NCI-H446 (cell line): Measurements from ENCODE around the gene NUAK2.

Experiments used
- DNase-seq, 2 experiments: peaks; one replicate each; lab custom pipeline; 2025; lab: John Stamatoyannopoulos, UW

Gene NUAK2

DNA sequence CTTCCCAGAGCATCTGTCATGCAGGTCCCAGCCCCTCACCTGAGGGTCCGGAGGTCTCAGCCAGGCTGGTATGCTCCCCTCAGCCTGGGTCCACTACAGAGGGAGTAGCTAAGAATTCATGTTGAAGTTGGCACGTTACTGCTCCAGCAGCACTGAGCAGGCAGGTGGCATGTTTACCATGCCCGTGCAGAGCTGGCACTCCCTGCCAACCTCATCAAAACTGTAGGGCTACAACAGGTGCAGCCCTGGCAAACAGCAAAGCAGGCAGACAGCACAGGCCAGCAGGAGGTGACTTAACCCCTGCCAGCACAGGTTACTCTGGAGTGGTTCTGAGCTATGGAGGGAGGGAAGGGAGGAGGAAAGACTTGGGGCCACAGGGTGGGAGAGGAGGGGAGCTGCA lies 46.4 kb downstream of the NUAK2 start:
- DNase-seq: no peak

DNA sequence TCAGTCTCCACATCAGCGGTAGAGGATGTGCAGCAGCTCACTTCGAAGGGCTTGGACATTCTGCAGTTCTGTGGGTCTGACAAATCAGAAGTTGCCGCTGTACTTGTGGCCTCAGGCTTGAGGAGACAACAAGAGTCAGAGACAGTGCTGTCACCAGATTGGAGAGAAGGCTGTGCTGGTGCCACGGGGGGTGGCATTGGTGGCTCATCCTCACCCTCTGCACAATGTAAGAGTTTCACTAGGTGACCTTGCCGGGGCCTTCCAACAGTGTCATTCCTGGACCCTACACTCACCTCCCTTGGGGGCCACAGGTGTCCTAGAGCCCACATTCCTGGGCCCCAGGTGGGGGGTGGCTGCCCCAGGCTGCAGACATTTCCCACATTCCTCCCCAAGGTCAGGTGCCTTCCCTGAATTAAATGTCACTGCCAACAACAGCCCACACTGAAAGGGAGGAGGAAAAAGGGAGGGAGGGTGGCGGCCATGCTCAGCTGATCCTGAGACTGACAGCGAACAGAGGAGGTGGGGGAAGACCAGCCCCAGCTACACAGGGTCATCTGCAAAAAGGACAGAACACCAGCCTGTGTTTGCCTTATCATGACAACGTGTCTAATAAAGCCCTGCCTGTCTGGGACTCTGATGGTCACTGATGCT lies 47.4 kb downstream of the NUAK2 start:
- no peak for DNase-seq

DNA sequence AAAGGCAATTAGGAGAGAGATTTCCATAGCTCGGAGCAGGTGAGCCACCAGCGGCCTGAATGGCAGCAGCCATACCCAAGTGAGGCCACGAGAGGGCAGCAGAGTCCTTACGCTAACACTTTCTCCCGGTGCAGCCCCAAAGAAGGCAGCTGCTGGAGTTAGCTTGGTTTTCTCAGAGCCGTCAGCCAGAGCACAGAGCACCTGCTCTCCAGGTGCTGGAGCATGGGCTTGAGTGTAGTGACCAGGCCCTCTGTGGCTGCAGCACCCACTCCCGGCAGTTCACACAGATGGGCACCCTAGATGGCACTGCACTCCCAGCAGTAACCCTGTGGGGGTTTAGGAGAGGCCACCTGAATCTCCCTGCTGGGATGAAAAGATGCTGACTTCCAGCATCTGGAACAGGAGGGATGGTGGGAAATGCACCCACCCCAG lies 48.0 kb downstream of the NUAK2 start:
- DNase-seq: peak; percentile 66 to 88

DNA sequence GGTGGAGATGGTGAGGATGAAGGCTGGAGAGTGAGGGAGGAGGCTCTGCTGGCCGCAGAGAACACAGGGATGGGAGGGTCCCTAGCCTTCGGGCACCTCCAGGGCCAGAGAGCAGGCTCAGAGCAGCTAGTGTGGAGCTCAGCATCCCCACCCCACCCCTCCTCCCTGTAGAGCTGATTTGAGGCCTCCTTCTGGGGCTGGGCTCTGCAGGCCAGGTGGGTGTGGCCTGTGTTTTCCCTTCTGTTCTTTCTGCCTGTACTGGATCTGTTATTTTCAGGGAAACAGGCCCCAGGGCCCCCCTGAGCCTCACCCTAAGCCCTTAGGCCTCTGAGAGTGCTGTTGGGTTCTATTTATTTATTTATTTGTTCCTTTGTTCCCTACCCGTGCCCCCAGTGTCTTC lies 49.0 kb downstream of the NUAK2 start:
- DNase-seq: no peak

DNA sequence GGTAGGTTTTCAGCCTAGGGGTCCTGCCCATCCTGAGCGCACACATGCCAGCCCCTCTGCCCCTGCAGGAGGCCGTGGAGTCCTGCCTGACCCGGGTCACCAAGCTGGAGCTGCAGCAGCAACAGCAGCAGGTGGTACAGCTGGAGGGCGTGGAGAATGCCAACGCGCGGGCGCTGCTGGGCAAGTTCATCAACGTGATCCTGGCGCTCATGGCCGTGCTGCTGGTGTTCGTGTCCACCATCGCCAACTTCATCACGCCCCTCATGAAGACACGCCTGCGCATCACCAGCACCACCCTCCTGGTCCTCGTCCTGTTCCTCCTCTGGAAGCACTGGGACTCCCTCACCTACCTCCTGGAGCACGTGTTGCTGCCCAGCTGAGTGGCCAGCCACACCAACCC lies 49.8 kb downstream of the NUAK2 start:
- DNase-seq: no peak

DNA sequence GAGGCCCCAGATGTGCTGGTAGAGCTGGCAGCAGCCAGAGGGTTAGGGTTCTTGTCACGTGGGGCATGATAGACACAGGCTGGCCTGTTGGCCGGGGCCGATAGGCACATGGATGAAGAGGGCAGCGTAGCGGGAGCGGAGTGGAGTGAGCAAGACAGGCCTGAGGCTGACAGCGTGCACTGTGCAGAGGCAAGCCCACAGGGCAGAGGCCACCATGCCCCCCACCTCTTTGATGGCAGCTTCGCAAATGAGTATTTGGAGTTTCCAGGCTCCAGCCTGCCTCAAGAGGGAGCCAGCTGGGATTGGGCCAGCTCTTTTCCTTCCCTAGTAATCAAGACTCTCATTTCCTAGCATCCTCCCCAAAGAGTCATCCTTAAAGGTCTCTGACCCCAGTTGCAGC lies 50.3 kb downstream of the NUAK2 start:
- peak in 1 of 2 experiments; percentile 33 for DNase-seq

DNA sequence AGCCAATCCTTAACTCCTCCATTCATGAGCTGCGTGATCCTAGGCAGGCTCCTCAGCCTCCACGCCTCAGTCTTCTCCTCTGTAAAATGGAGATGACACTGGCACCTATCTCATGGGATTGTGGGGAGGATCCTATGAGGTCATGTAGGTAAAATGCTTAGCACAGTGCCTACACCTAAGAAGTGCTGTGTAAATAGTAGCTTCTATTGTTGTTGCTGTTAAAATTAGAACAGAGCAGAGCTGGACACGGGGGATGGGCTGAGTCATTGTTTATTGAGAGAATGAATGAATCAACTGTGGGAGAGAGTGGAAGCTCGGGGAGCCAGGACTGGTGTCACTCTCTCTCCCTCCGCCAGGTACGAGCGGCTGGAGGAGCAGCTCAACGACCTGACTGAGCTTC lies 50.8 kb downstream of the NUAK2 start:
- DNase-seq: no peak

DNA sequence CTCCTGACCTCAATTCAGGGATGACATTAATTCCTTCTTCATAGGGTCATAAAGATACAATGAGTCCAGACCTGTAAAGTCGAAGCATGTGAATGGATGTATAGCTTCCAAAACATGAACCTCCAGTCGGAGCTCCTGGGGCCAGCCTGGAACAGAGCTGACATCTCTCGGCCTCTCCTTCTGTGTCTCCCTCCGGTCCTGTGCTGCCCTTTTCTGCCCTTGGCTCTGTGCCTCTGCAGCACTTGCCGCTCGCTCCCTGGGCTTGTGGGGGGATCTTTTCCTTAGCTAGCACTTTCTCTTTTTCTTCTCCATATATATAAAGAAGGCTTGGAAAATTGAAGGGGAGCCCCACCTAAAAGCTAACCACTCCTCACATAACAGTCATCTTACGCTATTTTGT lies 51.3 kb downstream of the NUAK2 start:
- no peak for DNase-seq

DNA sequence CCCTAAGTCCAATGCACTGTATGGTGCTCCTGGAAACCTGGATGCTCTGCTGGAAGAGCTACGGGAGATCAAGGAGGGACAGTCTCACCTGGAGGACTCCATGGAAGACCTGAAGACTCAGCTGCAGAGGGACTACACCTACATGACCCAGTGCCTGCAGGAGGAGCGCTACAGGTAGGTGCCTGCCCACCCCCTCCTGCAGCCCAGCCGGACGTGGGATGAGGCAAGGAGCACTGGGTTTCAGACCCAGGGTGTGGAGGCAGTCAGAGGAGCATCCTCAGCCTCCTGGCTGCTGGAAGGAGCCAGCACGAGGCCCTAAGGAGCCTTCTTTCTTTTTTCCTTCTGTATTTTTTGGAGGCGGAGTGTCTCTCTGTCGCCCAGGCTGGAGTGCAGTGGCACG lies 51.8 kb downstream of the NUAK2 start:
- DNase-seq: no peak

DNA sequence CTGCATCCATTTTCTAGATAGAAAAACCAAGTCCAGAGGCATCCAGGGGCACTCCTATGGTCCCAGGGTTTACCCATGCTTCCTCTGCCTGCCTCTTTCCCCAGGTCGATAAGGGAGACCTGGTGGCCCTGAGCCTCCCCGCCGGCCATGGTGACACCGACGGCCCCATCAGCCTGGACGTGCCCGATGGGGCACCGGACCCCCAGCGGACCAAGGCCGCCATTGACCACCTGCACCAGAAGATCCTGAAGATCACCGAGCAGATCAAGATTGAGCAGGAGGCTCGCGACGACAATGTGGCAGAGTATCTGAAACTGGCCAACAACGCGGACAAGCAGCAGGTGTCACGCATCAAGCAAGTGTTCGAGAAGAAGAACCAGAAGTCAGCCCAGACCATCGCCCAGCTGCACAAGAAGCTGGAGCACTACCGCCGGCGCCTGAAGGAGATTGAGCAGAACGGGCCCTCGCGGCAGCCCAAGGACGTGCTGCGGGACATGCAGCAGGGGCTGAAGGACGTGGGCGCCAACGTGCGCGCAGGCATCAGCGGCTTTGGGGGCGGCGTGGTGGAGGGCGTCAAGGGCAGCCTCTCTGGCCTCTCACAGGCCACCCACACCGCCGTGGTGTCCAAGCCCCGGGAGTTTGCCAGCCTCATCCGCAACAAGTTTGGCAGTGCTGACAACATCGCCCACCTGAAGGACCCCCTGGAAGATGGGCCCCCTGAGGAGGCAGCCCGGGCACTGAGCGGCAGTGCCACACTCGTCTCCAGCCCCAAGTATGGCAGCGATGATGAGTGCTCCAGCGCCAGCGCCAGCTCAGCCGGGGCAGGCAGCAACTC lies 52.5 kb downstream of the NUAK2 start:
- no peak for DNase-seq

DNA sequence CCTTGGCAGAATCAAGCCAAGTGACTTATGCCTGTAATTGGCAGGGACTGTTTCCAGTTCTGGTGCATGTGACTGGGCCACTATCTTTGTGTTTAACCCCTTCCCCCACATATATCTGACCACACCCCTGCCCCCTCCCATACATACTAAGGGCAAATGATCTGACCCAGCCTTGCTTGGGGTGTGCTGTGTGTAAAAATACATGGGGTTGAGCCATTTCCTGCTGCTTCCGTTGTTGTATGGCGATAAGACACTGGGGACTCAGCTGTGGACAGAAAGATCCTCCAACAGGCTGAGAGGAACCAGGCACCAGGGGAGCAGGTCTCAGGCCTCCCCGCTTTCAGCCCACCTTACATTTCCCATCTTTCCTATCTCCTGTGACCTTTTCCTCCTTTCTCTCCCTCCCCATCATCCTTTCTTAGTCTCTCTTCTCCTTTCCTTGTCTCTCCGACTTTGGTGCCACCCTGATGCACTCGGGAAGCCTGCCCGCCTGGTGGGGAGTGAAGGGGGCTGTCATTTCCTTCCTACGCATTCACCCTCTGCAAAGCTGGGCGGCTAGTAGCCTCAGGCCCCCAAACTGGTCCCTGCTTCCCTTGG lies 54.1 kb downstream of the NUAK2 start:
- DNase-seq: no peak

DNA sequence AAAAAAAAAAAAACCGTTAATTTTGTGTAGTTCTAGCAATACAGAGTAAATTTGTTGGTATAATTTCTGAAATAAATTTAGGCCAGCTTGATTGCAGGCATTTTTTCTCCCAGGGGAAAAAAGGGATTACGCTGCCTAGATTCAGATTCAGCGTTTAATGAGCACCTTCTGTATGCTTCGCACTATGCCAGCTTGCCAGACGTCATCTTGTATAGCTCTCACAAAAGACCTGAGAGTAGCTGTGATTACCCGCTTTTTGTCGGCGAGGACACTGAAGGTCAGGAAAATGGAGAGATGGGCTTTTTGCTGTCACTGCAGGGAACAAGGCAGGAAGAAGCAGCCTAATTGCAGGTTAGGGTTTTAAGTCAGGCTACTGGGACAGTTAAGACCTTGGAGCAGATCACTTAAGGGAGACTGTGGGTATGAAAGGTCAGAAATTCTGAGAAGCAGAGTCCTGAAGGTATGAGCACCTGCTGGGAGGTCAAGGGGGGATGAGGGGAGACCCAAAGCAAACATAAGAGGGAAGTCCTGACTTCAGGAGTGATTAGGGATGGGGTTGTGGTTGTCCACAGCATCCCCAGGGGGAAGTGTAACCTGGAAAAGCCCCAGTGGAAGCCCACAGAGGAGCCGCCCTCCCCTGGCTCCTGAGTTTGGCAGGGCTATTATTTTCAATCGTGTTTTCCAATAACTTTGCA lies 54.8 kb downstream of the NUAK2 start:
- no peak for DNase-seq

DNA sequence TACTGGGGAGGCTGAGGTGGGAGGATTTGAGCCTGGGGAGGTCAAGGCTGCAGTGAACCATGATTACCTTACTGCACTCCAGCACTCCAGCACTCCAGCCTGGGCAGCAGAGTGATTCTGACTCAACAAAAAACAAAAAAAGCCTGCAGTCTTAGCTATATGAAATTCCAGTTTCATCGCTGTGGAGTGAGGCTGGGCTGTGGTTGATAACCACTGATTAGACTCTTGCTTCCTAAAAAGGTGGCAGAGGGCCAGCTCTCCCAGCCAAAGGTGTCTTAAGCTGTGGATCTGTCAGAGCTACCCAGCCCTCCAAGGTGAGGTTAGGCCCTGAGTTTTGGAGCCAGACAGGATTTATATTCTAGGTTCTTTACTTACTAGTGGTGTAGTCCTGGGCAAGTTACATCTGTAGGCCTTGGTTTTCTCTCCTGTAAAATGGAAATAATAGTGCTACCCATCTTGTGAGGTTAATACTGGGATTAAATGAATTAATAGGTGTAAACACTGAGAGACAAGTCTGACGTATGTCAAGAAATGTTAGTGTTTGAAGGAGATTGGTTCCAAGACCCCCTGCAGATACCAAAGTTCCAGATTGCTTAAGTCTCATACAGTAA lies 57.9 kb downstream of the NUAK2 start:
- no peak for DNase-seq

DNA sequence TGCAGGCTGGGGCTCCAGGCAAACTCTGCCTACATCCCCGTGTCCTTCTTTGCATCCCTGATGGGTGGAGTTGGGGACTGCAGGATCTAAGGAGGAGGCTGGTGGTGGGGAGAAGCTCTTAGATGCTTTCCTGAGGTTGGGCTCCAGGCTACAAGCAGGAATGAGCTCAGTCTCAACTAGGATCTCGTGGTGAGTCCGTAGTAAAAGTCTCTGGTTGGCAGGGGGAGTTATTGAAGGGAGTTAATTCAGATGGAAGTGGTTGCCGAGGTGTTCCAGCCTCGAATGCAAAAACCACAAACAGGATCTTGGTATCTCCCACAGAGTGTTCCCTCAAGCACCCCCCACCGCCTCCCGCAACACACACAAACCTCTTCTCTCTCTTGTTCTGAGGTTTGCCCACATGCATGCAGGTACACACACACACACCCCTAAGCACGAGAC lies 58.8 kb downstream of the NUAK2 start:
- no peak for DNase-seq

DNA sequence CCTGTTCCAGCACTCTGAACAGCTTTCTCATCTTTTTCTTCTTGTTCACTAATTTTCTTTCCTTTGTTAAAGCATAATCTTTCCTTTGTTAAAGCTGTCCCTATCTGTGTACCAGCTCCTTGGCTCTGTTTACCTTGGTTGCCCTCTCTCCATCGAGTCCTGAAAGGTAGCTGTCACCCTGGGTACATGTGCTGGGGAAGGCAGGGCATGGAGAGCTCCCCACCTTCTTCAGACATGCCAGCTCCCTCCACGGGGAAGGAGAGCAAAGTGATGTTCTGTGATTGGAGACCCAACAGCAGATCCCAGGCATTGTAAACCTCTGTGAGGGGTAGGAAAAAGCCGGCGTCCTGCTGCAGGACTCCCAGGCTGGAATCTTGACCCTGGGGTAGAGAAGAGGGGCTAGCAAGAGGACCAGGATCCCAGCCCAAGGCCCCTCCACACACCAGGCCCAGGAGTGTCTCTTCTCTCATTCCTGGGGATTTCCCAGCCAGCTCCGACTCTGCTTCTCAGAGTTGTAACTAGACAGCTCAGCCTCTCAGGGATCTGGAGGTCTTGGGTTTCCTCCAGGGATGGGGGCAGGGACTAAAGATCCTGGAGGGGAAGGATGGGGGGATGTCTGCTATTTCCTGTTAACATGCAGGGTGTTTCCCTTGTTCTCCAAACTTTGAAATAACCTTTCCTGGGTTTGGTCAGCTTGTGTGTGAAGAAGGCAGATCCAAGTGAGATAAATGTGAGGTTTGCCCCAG lies 59.4 kb downstream of the NUAK2 start:
- no peak for DNase-seq

DNA sequence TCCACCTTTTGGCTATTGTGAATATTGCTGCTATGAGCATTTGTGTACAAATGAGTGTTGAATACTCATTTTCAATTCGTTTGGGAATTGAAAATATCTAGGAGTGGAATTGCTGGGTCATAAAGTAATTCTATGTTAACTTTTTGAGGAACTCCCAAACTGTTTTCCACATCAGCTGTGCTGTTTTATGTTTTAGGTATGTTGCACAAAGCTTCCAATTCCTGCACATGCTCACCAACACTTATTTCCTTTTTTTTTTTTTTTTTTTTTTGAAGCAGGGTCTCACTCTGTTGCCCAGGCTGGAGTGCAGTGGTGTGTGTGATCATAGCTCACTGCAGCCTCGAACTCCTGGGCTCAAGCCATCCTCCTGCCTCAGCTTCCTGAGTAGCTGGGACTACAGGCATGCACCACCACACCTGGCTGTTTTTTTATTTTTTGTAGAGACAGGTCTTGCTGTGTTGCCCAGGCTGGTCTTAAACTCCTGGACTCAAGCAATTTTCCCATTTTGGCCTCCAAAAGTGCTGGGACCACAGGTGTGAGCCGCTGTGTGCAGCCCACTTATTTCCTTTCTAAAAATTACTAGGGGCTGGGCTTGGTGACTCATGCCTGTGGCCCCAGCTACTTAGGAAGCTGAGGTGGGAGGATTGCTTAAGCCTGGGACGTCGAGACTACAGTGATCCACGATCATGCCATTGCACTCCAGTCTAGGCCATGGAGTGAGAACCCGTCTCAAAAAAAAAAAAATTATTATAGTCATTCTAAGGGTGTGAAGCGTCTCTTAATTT lies 60.4 kb downstream of the NUAK2 start:
- no peak for DNase-seq

DNA sequence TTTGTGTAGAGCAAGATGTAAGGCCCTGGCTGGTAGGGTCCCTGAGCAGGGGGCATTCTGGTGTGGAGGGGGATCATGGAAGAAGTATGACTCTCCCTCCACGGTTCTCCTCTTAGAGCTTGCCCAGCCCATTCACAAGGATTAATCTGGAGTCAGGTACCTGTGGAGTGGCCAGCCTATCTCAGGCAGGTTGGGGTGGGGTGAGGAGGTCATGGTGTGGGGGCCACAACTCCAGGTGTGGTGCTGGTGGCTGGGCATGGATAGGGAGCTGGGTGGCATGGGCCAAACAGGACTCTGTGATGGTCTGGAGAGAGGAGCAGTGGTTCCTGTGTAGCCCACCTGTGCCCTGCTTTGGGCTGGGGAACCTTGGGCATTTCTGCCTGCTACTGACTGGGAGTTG lies 61.5 kb downstream of the NUAK2 start:
- no peak for DNase-seq

DNA sequence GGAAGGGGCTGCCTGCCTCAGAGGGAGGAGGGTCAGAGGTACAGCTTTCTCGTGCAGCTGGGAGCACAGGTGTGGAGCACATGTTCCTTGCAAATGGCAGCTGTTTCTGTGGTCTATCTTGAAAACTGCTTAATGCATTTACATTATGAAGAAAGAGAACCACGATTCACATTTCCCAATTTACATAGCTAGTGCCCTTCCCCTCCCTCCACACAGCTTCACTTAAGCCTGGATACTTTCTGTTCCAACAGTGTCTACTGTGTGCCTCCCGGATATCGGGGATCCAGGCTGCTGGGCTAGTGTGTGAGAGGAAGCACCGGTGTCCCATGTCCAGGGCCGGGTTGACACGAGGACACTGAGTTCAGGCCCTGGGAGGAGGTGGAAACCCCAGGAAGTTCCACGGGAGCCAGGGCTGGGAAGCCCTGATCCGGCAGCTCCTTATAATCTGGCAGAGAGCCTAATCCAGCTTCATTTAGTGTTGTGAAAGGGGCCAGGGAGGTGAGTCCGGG lies 62.2 kb downstream of the NUAK2 start:
- no peak for DNase-seq

DNA sequence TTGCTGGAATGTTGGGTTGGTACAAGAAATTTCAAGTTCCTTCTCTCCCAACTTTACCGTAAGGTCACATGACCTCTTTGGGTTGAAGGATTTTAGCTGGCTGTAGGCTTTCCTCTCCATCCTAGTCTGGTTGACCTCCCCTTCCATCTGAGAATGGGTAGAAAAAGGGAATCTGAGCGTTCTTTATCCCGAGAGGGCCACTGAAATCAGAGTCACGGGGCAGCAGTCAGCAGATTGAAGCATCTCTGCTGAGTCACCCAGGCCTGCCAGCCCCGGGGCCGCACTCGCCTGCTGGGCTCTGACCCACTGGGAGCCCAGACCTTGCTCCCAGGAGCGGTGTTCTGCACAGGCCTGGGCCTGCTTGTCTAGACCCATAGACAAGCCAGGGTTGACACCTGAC lies 62.8 kb downstream of the NUAK2 start:
- DNase-seq: no peak

DNA sequence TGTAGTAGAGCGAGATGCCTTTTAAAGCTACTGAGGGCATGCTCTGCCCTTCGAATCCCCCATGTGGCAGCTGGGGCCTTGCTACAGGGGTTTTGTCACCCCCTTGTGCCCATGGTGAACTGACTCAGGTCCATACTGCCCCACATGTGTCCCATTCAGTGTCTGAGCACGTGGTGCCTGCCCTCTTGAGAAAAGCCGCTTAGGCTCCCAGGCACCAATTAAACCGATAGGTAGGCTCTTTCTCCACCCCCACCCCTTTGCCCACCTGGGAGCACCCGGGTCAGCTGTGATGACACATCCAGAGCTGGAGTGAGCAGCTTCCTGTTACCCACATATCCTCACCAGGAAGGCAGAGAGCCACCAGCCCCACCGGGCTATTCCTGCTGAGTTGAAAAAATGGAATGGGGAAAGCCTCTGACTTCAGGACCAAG lies 63.3 kb downstream of the NUAK2 start:
- DNase-seq: no peak
